ENCODE data around the gene ABCA1. TPM values are rescaled to one million over a fixed set of nuclear protein-coding genes. Genes with fewer than 3 reads are reported as not detected.
A peak's percentile ranks its signal among the peaks of the same experiment; 100 is the strongest.
"Not testable (repeated sequence)": the region's sequence is repeated elsewhere in the genome, so short reads cannot be mapped to it uniquely, and the experiment has no call there.

The ABCA1 gene
- 0.03 and 0.04 TPM in 2 replicates for total RNA-seq (2014; rRNA removed; shearing (Covaris generic))

GRCh38 chr9:104927912-104928740 lies at the start of gene ABCA1:
TSS of gene ABCA1 (minus strand) at chr9:104928155. CDS start at chr9:104903679, 24,476 bp downstream.
- no peak within 1 kb of the TSS for H3K27ac ChIP-seq
- H3K4me3 ChIP-seq, result no peak within 1 kb of the TSS
- no peaks in the 10 kb centered on the region for H3K9me3 ChIP-seq (replicated peaks)
- H3K4me1 ChIP-seq, result no peaks in the 10 kb centered on the region
- no peak for DNase-seq
- no peaks in the 10 kb centered on the region; the same call in 1 of the 2 replicates for H3K27me3 ChIP-seq
- no peaks in the 10 kb centered on the region for H3K36me3 ChIP-seq

- Histone ChIP-seq H3K36me3 (no peaks in the 10 kb centered on the region), H3K27me3 (no peaks in the 10 kb centered on the region), H3K4me3 (no peak overlapping the region), H3K4me1 (no peaks in the 10 kb centered on the region), H3K9me3 (replicated peaks) (no peaks in the 10 kb centered on the region), H3K27ac (no peak overlapping the region)
- no peak for DNase-seq
These were observed 49.6 kb upstream of the ABCA1 start for GRCh38 chr9:104977580-104977979.

GRCh38 chr9:104977168-104977567 lies 49.2 kb upstream of the ABCA1 start:
- no peaks in the 10 kb centered on the region for H3K36me3 ChIP-seq
- H3K9me3 ChIP-seq (replicated peaks), result no peaks in the 10 kb centered on the region
- no peak overlapping the region for H3K4me3 ChIP-seq
- no peaks in the 10 kb centered on the region for H3K27me3 ChIP-seq
- H3K27ac ChIP-seq, result no peak overlapping the region
- no peaks in the 10 kb centered on the region for H3K4me1 ChIP-seq
- no peak for DNase-seq

GRCh38 chr9:104975966-104976595 lies 48.1 kb upstream of the ABCA1 start:
- not testable (repeated sequence) for H3K27ac ChIP-seq; H3K27me3 ChIP-seq; H3K36me3 ChIP-seq; H3K4me1 ChIP-seq; DNase-seq; H3K9me3 ChIP-seq (replicated peaks); H3K4me3 ChIP-seq

GRCh38 chr9:104974053-104974962 lies 46.4 kb upstream of the ABCA1 start:
- no peak overlapping the region for H3K27ac ChIP-seq
- DNase-seq, result no peak
- H3K27me3 ChIP-seq, result no peaks in the 10 kb centered on the region
- H3K4me1 ChIP-seq, result no peaks in the 10 kb centered on the region
- H3K4me3 ChIP-seq, result no peak overlapping the region
- H3K36me3 ChIP-seq, result no peaks in the 10 kb centered on the region
- no peaks in the 10 kb centered on the region for H3K9me3 ChIP-seq (replicated peaks)

GRCh38 chr9:104972242-104972866 lies 44.4 kb upstream of the ABCA1 start:
- Histone ChIP-seq H3K4me3 (no peak overlapping the region), H3K36me3 (no peaks in the 10 kb centered on the region), H3K27me3 (no peaks in the 10 kb centered on the region), H3K4me1 (no peaks in the 10 kb centered on the region), H3K27ac (no peak overlapping the region), H3K9me3 (replicated peaks) (no peaks in the 10 kb centered on the region)
- no peak for DNase-seq

GRCh38 chr9:104971511-104971910 lies 43.6 kb upstream of the ABCA1 start:
- Histone ChIP-seq H3K4me1 (no peaks in the 10 kb centered on the region), H3K36me3 (no peaks in the 10 kb centered on the region), H3K27me3 (no peaks in the 10 kb centered on the region), H3K9me3 (replicated peaks) (no peaks in the 10 kb centered on the region), H3K4me3 (no peak overlapping the region), H3K27ac (no peak overlapping the region)
- DNase-seq, result no peak

GRCh38 chr9:104970271-104970987 lies 42.5 kb upstream of the ABCA1 start:
- Histone ChIP-seq H3K4me3 (no peak overlapping the region), H3K27ac (no peak overlapping the region), H3K4me1 (no peaks in the 10 kb centered on the region), H3K36me3 (no peaks in the 10 kb centered on the region), H3K27me3 (no peaks in the 10 kb centered on the region), H3K9me3 (replicated peaks) (no peaks in the 10 kb centered on the region)
- DNase-seq, result no peak

- peak; percentile 24 to 47 for DNase-seq
- peak overlapping the region; percentile 94 for H3K4me3 ChIP-seq
- no peak overlapping the region for H3K27ac ChIP-seq
- H3K9me3 ChIP-seq (replicated peaks), result no peaks in the 10 kb centered on the region
- H3K27me3 ChIP-seq, result no peaks in the 10 kb centered on the region
- H3K36me3 ChIP-seq, result no peaks in the 10 kb centered on the region
- no peaks in the 10 kb centered on the region for H3K4me1 ChIP-seq
These were observed 41.2 kb upstream of the ABCA1 start for GRCh38 chr9:104969116-104969515.

- H3K4me3 ChIP-seq, result peak overlapping the region; percentile 94
- H3K27ac ChIP-seq, result peak overlapping the region; percentile 78
- H3K9me3 ChIP-seq (replicated peaks), result no peaks in the 10 kb centered on the region
- DNase-seq, result peak; percentile 83 to 92
- H3K4me1 ChIP-seq, result no peaks in the 10 kb centered on the region
- no peaks in the 10 kb centered on the region for H3K27me3 ChIP-seq
- no peaks in the 10 kb centered on the region for H3K36me3 ChIP-seq
These were observed 40.3 kb upstream of the ABCA1 start for GRCh38 chr9:104968025-104968982.

GRCh38 chr9:104963076-104963475 lies 35.1 kb upstream of the ABCA1 start:
- Histone ChIP-seq H3K4me3 (no peak overlapping the region), H3K27me3 (no peaks in the 10 kb centered on the region), H3K9me3 (replicated peaks) (no peaks in the 10 kb centered on the region), H3K27ac (no peak overlapping the region), H3K4me1 (peaks cover 5% of the 10 kb centered on the region; the same call in 1 of the 2 replicates), H3K36me3 (no peaks in the 10 kb centered on the region)
- DNase-seq, result no peak

- peaks cover 5% of the 10 kb centered on the region; the same call in 1 of the 2 replicates for H3K4me1 ChIP-seq
- no peaks in the 10 kb centered on the region for H3K9me3 ChIP-seq (replicated peaks)
- no peaks in the 10 kb centered on the region for H3K27me3 ChIP-seq
- no peak overlapping the region for H3K27ac ChIP-seq
- no peaks in the 10 kb centered on the region for H3K36me3 ChIP-seq
- no peak for DNase-seq
- H3K4me3 ChIP-seq, result no peak overlapping the region
These were observed 33.9 kb upstream of the ABCA1 start for GRCh38 chr9:104961701-104962359.

All from SJCRH30 (cell line).